ENCODE data around the gene TANGO2.

DNA sequence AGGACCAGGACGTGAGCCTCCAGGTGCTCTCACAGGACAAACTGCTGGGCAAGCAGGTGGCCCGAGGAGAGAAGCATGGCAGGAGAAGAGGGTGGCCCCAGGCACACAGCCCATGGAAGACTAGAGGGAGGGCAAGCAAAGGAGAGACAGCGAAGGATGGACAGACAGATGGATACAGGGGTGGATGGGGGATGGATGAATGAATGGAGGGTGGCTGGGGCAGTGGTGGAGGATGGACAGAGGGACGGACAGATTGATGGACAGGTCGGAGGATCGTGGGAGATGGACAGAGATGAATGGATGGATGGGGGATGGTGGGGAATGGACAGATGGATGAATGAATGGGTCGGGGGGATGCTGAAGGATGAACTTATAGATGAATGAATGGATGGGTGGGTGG is 27.0 kb upstream of the TANGO2 start:
- TF ChIP-seq HDGF (IDR thresholded peaks at IDR 0.05; ENCODE audit: borderline replicate concordance) (no peak), ARNT (IDR thresholded peaks at IDR 0.05) (no peak)
